IMR-90 (cell line): ENCODE data around the gene ANO10. TPM values are rescaled to one million over a fixed set of nuclear protein-coding genes. Genes with fewer than 3 reads are reported as not detected.

ENCODE experiments used
- ATAC-seq: fragments of 200-7000 bp; cut with Tn5 transposase; 2 replicates; pipeline ENCODE4 v1.9.1; 2020; ENCODE audit warnings: low read depth, mild to moderate bottlenecking, moderate library complexity
- BruUV-seq: library from RNA; stranded (reverse); fragments of 400-500 nt; replicated peaks from 2 replicates; lab custom pipeline; 2021; lab: Mats Ljungman, UMichigan
- CTCF ChIA-PET: fragments of 300-600 bp; formaldehyde crosslinking; extraction: SDS; loops from one replicate; lab custom pipeline; 2021; ENCODE audit warnings: antibody characterized with exemption; lab: Yijun Ruan, JAX
- POLR2A ChIA-PET: fragments of 300-600 bp; sonication (Branson Sonifier 250); formaldehyde crosslinking; loops from one replicate; lab custom pipeline; 2022; ENCODE audit warnings: antibody characterized with exemption; ENCODE audit not compliant: unreplicated experiment; lab: Charles Lee
- DNase-seq: peaks from one replicate; pipeline ENCODE4 v3.0.0; 2013
- H2AFZ ChIP-seq: replicated peaks from 2 replicates; pipeline ENCODE3; 2013; ENCODE audit warnings: low read length, mild to moderate bottlenecking; ENCODE audit not compliant: poor library complexity
- H2AK5ac ChIP-seq: 2 replicates; pipeline ENCODE4 v1.6.1; 2013; ENCODE audit warnings: low read depth, low read length, inconsistent platforms
- H2AK9ac ChIP-seq: replicated peaks from 2 replicates; pipeline ENCODE3; 2013; ENCODE audit warnings: mild to moderate bottlenecking, low read depth, low read length, moderate library complexity; ENCODE audit not compliant: poor library complexity
- H2BK120ac ChIP-seq: 2 replicates; pipeline ENCODE4 v1.6.1; 2013; ENCODE audit warnings: low read depth, low read length, inconsistent platforms
- H2BK15ac ChIP-seq: 3 replicates; pipeline ENCODE4 v1.6.1; 2013; ENCODE audit warnings: low read depth, low read length, inconsistent platforms
- H2BK20ac ChIP-seq: 2 replicates; pipeline ENCODE4 v1.6.1; 2013; ENCODE audit warnings: low read depth, mild to moderate bottlenecking, inconsistent platforms, low read length, moderate library complexity
- H2BK5ac ChIP-seq: 2 replicates; pipeline ENCODE4 v1.6.1; 2013; ENCODE audit warnings: mild to moderate bottlenecking, low read depth, low read length, inconsistent platforms; ENCODE audit not compliant: poor library complexity, severe bottlenecking
- H3K14ac ChIP-seq: replicated peaks from 2 replicates; pipeline ENCODE4 v1.6.1; 2013; ENCODE audit warnings: low read depth, low read length, inconsistent platforms
- H3K18ac ChIP-seq: 2 replicates; pipeline ENCODE4 v1.6.1; 2013; ENCODE audit warnings: low read depth, low read length, control low read depth
- H3K23ac ChIP-seq: 2 replicates; pipeline ENCODE4 v1.6.1; 2013; ENCODE audit warnings: low read depth, low read length, inconsistent platforms
- H3K27ac ChIP-seq: 2 replicates; pipeline ENCODE4 v1.5.1; 2013; ENCODE audit warnings: mild to moderate bottlenecking, control low read depth, low read length; ENCODE audit not compliant: insufficient read depth
- H3K27me3 ChIP-seq: 2 replicates; pipeline ENCODE4 v1.6.1; 2013; ENCODE audit warnings: low read length; ENCODE audit not compliant: control insufficient read depth, insufficient read depth
- H3K36me3 ChIP-seq: 2 replicates; pipeline ENCODE4 v1.6.1; 2013; ENCODE audit warnings: low read length, mixed read lengths; ENCODE audit not compliant: control insufficient read depth, insufficient read depth
- H3K4ac ChIP-seq: 2 replicates; pipeline ENCODE4 v1.6.1; 2013; ENCODE audit warnings: low read depth, low read length, inconsistent platforms
- H3K4me1 ChIP-seq: 2 replicates; pipeline ENCODE4 v1.6.1; 2013; ENCODE audit warnings: low read length, mixed read lengths; ENCODE audit not compliant: control insufficient read depth, insufficient read depth
- H3K4me2 ChIP-seq: 2 replicates; pipeline ENCODE4 v1.6.1; 2013; ENCODE audit warnings: low read depth, mild to moderate bottlenecking, control low read depth, low read length, moderate library complexity
- H3K4me3 ChIP-seq: 2 replicates; pipeline ENCODE4 v1.5.1; 2013; ENCODE audit warnings: low read depth, mild to moderate bottlenecking, control low read depth, low read length, moderate library complexity; ENCODE audit not compliant: insufficient read depth
- H3K56ac ChIP-seq: 2 replicates; pipeline ENCODE4 v1.6.1; 2013; ENCODE audit warnings: low read length, inconsistent platforms; ENCODE audit not compliant: insufficient read depth; ENCODE audit errors: extremely low read depth
- H3K79me1 ChIP-seq, 2 experiments: 2 replicates each; pipeline ENCODE4 v1.6.1; 2013; ENCODE audit warnings: low read length in 2 of 2, inconsistent platforms in 1 of 2, low read depth in 1 of 2
- H3K9ac ChIP-seq: 2 replicates; pipeline ENCODE4 v1.6.1; 2013; ENCODE audit warnings: low read depth, low read length, control low read depth
- H3K9me1 ChIP-seq: 2 replicates; pipeline ENCODE4 v1.6.1; 2013; ENCODE audit warnings: low read length, inconsistent platforms; ENCODE audit not compliant: insufficient read depth
- H3K9me3 ChIP-seq: 2 replicates; pipeline ENCODE4 v1.6.1; 2013; ENCODE audit warnings: low read length; ENCODE audit not compliant: control insufficient read depth, insufficient read depth
- H4K20me1 ChIP-seq: 2 replicates; pipeline ENCODE4 v1.6.1; 2013; ENCODE audit warnings: low read length, inconsistent platforms; ENCODE audit not compliant: insufficient read depth
- H4K5ac ChIP-seq: 2 replicates; pipeline ENCODE4 v1.6.1; 2013; ENCODE audit warnings: mild to moderate bottlenecking, low read depth, low read length, control low read depth
- H4K8ac ChIP-seq, 2 experiments: 2 replicates each; pipeline ENCODE4 v1.6.1; 2013; ENCODE audit warnings: low read depth in 2 of 2, low read length in 2 of 2, control low read depth in 1 of 2, inconsistent platforms in 1 of 2
- H4K91ac ChIP-seq: 2 replicates; pipeline ENCODE4 v1.6.1; 2013; ENCODE audit warnings: low read depth, low read length, inconsistent platforms; ENCODE audit not compliant: insufficient read depth
- CEBPB ChIP-seq: IDR thresholded peaks from 2 replicates; pipeline ENCODE4 v1.6.1; 2012; ENCODE audit warnings: low read depth, low read length, improper control_type of control experiment
- RCOR1 ChIP-seq: IDR thresholded peaks from 2 replicates; pipeline ENCODE4 v1.6.1; 2012; ENCODE audit warnings: mild to moderate bottlenecking, low read length, improper control_type of control experiment; ENCODE audit not compliant: insufficient replicate concordance
- USF2 ChIP-seq: fragments of 150-350 bp; IDR thresholded peaks from 2 replicates; pipeline ENCODE4 v1.6.1; 2017; ENCODE audit warnings: mild to moderate bottlenecking, antibody characterized with exemption, low read length, low read depth
- WGBS, 2 experiments: methylation state at CpG; one replicate each; pipeline versions ENCODE4 v1.1.5 to v1.1.7; 2013; ENCODE audit warnings: missing lambda C conversion rate in 2 of 2; ENCODE audit not compliant: insufficient read length in 1 of 2; ENCODE audit errors: extremely low coverage in 2 of 2; 5-methylcytosine and 5-hydroxymethylcytosine counted together
- dilution Hi-C: fragments of 300-500 bp; cut with HindIII; formaldehyde crosslinking; loops from one replicate; pipeline ENCODE4 v1.14.3; 2018; ENCODE audit warnings: low sequenced_read_pairs; ENCODE audit not compliant: unreplicated experiment
- in situ Hi-C: fragments of 300-500 bp; cut with MboI; formaldehyde crosslinking; loops from 3 replicates; pipeline ENCODE4 v1.14.3; 2019; ENCODE audit warnings: low sequenced_read_pairs, inconsistent platforms, mixed read lengths
- intact Hi-C: fragments of 100-400 bp; cut with micrococcal nuclease; formaldehyde crosslinking; loops from 2 replicates; pipeline ENCODE4 v1.10.0; 2022
- polyA plus RNA-seq, 3 experiments: library from polyadenylated mRNA; depleted of rRNA; stranded (reverse); fragments of >200 nt; gene quantifications; 2 replicates each; pipeline ENCODE4 v1.2.3, GENCODE V29; 2012; ENCODE audit warnings: low replicate concordance in 1 of 3
- total RNA-seq: library from RNA; depleted of rRNA; stranded (reverse); fragments of >200 nt; gene quantifications from 2 replicates; pipeline ENCODE4 v1.2.3, GENCODE V29; 2012

ANO10 gene
- total and polyA plus RNA-seq, 2 of the 4 experiments (the other 2 are of a cell fraction): 28.5 to 41.6 TPM

GRCh38 chr3:43372007-43372740 lies 249.6 kb downstream of the ANO10 start:
- dilution Hi-C loops: no loop called here
- POLR2A ChIA-PET: no interaction called here
- H3K4me3 ChIP-seq: no peak overlapping the region
- H2BK5ac ChIP-seq: no peak overlapping the region
- no TSS peak for BruUV-seq
- no peaks in the 10 kb centered on the region; the same call in 1 of the 2 replicates for H3K36me3 ChIP-seq
- CTCF ChIA-PET: no interaction called here
- H3K4ac ChIP-seq: no peak overlapping the region
- H4K5ac ChIP-seq: no peak overlapping the region
- no peak overlapping the region for H4K8ac ChIP-seq
- H3K4me1 ChIP-seq: no peaks in the 10 kb centered on the region
- no peak overlapping the region for H2AK5ac ChIP-seq
- ATAC-seq (no peak), DNase-seq (no peak)
- WGBS, 2 experiments: 90 to 100% methylated on average over 2 of the region's 10 CpGs
- no peaks in the 10 kb centered on the region for H3K27me3 ChIP-seq
- H2BK15ac ChIP-seq: no peak overlapping the region
- in situ Hi-C loops: no loop called here
- no peak overlapping the region for H2BK120ac ChIP-seq
- H2BK20ac ChIP-seq: no peak overlapping the region
- H3K27ac ChIP-seq: no peak overlapping the region
- H3K9me1 ChIP-seq: peaks cover 13% of the 10 kb centered on the region
- H3K23ac ChIP-seq: no peak overlapping the region
- peaks cover 0 to 5% of the 10 kb centered on the region in 2 experiments; a peak in 1 of 4 replicates for H3K79me1 ChIP-seq
- H3K4me2 ChIP-seq: no peak overlapping the region
- H3K9ac ChIP-seq: no peak overlapping the region
- no peaks in the 10 kb centered on the region for H3K9me3 ChIP-seq
- no peak overlapping the region for H2AK9ac ChIP-seq
- no peak overlapping the region for H3K18ac ChIP-seq
- H4K20me1 ChIP-seq: no peaks in the 10 kb centered on the region
- intact Hi-C loops: no loop called here
- H2AFZ ChIP-seq: no peak overlapping the region
- TF ChIP-seq CEBPB: no peak
- TF ChIP-seq USF2: no peak
- TF ChIP-seq RCOR1: no peak
- H3K56ac ChIP-seq: no peak overlapping the region
- no peak overlapping the region for H4K91ac ChIP-seq
- H3K14ac ChIP-seq: no peak overlapping the region
